ENCODE data around the gene GDF10.

The GDF10 gene

GRCh38 chr10:47333532-47333931 is 33.5 kb downstream of the GDF10 start:
- ATAC-seq: no peak
- TF ChIP-seq TOX (CRISPR knock-in tag; IDR thresholded peaks at IDR 0.05; ENCODE audit: borderline replicate concordance) (no peak), BACH2 (CRISPR knock-in tag; IDR thresholded peaks at IDR 0.05; ENCODE audit: borderline replicate concordance) (no peak), TCF4 (CRISPR knock-in tag; IDR thresholded peaks at IDR 0.05; ENCODE audit: borderline replicate concordance) (no peak), PPARA (CRISPR knock-in tag; IDR thresholded peaks at IDR 0.05; ENCODE audit: borderline replicate concordance) (no peak), CREB5 (CRISPR knock-in tag; IDR thresholded peaks at IDR 0.05; ENCODE audit: low read depth) (no peak), CSRNP3 (CRISPR knock-in tag; IDR thresholded peaks at IDR 0.05) (no peak)
- TF ChIP-seq, protein P1, sequence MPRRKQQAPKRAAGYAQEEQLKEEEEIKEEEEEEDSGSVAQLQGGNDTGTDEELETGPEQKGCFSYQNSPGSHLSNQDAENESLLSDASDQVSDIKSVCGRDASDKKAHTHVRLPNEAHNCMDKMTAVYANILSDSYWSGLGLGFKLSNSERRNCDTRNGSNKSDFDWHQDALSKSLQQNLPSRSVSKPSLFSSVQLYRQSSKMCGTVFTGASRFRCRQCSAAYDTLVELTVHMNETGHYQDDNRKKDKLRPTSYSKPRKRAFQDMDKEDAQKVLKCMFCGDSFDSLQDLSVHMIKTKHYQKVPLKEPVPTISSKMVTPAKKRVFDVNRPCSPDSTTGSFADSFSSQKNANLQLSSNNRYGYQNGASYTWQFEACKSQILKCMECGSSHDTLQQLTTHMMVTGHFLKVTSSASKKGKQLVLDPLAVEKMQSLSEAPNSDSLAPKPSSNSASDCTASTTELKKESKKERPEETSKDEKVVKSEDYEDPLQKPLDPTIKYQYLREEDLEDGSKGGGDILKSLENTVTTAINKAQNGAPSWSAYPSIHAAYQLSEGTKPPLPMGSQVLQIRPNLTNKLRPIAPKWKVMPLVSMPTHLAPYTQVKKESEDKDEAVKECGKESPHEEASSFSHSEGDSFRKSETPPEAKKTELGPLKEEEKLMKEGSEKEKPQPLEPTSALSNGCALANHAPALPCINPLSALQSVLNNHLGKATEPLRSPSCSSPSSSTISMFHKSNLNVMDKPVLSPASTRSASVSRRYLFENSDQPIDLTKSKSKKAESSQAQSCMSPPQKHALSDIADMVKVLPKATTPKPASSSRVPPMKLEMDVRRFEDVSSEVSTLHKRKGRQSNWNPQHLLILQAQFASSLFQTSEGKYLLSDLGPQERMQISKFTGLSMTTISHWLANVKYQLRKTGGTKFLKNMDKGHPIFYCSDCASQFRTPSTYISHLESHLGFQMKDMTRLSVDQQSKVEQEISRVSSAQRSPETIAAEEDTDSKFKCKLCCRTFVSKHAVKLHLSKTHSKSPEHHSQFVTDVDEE (CRISPR knock-in tag; IDR thresholded peaks at IDR 0.05): no peak
- TF ChIP-seq, protein P2, sequence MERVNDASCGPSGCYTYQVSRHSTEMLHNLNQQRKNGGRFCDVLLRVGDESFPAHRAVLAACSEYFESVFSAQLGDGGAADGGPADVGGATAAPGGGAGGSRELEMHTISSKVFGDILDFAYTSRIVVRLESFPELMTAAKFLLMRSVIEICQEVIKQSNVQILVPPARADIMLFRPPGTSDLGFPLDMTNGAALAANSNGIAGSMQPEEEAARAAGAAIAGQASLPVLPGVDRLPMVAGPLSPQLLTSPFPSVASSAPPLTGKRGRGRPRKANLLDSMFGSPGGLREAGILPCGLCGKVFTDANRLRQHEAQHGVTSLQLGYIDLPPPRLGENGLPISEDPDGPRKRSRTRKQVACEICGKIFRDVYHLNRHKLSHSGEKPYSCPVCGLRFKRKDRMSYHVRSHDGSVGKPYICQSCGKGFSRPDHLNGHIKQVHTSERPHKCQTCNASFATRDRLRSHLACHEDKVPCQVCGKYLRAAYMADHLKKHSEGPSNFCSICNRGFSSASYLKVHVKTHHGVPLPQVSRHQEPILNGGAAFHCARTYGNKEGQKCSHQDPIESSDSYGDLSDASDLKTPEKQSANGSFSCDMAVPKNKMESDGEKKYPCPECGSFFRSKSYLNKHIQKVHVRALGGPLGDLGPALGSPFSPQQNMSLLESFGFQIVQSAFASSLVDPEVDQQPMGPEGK (CRISPR knock-in tag; IDR thresholded peaks at IDR 0.05; ENCODE audit: borderline replicate concordance): no peak

DNA sequence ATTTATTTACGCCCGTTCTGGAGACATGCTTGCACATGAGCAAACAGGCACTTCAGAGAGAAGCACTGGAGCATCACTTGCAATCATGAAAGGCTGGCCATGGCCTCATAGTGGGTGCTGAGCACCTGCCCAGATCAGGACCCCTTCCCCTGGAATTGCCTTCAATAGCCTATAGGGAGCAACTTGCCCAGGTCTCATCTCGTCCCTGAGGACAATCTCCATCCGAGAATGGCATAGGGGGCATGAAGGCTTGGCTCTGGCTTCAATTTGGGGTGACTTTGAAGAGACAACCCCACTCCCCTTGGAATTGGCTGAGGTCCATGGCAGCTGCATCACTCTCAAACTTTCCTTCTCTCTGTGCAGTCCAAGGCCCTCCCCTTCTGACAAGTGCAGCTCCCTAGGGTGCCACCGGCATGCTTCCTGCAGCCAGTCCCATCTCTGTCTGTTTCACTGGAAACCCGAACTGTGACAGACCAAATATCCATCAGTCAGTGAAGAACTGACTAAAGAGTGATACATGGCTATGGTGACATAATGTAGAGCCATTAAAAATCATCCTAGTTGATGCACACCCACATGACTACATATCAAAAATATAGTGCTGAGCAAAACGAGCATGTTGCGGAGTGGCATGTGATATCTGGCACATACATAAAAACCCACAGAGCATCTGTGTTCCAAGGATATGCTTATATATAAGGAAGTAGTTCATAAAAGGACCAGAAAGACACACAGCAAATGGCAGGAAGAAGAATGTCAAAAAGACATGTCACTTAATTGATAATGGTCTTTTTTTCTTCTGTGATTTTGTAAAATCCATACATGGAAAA is 34.7 kb downstream of the GDF10 start:
- TF ChIP-seq, protein P2 (CRISPR knock-in tag; IDR thresholded peaks at IDR 0.05; ENCODE audit: borderline replicate concordance): no peak
- TF ChIP-seq BACH2 (CRISPR knock-in tag; IDR thresholded peaks at IDR 0.05; ENCODE audit: borderline replicate concordance): no peak
- TF ChIP-seq TCF4 (CRISPR knock-in tag; IDR thresholded peaks at IDR 0.05; ENCODE audit: borderline replicate concordance): no peak
- TF ChIP-seq ISL1 (CRISPR knock-in tag; IDR thresholded peaks at IDR 0.05): no peak
- TF ChIP-seq RARB (CRISPR knock-in tag; IDR thresholded peaks at IDR 0.05): no peak
- no peak for TF ChIP-seq ZFP3 (CRISPR knock-in tag; IDR thresholded peaks at IDR 0.05)
- no peak for TF ChIP-seq ZNF70 (CRISPR knock-in tag; IDR thresholded peaks at IDR 0.05)
- no peak for TF ChIP-seq ZNF565 (CRISPR knock-in tag; conservative IDR thresholded peaks at IDR 0.05; ENCODE audit: low read depth)
- TF ChIP-seq CREB5 (CRISPR knock-in tag; IDR thresholded peaks at IDR 0.05; ENCODE audit: low read depth): no peak
- TF ChIP-seq, protein P3, sequence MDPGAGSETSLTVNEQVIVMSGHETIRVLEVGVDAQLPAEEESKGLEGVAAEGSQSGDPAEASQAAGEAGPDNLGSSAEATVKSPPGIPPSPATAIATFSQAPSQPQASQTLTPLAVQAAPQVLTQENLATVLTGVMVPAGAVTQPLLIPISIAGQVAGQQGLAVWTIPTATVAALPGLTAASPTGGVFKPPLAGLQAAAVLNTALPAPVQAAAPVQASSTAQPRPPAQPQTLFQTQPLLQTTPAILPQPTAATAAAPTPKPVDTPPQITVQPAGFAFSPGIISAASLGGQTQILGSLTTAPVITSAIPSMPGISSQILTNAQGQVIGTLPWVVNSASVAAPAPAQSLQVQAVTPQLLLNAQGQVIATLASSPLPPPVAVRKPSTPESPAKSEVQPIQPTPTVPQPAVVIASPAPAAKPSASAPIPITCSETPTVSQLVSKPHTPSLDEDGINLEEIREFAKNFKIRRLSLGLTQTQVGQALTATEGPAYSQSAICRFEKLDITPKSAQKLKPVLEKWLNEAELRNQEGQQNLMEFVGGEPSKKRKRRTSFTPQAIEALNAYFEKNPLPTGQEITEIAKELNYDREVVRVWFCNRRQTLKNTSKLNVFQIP (CRISPR knock-in tag; IDR thresholded peaks at IDR 0.05; ENCODE audit: borderline replicate concordance, low read depth): no peak
- TF ChIP-seq, protein P1 (CRISPR knock-in tag; IDR thresholded peaks at IDR 0.05): no peak
- ATAC-seq: no peak
